Thyroid gland (tissue), 4 donors: ENCODE measurements around the gene MYH14.

Experiments used
- POLR2A ChIP-seq, 2 donors: fragments of 450-650 bp; IDR thresholded peaks; one replicate each; pipeline ENCODE4 v1.6.1; 2017; ENCODE audit warnings: antibody characterized with exemption in 2 of 2, mild to moderate bottlenecking in 2 of 2, moderate library complexity in 1 of 2
- TF ChIP-seq, protein P1 (sequence below), 6 experiments: fragments of 200-600 bp in 3 of 6; fragments of 450-650 bp in 3 of 6; sonication (generic) in 3 of 6; IDR thresholded peaks; one replicate each; pipeline ENCODE4 v1.5.1; 2016 to 2019; ENCODE audit warnings: antibody characterized with exemption in 6 of 6, mild to moderate bottlenecking in 2 of 6, inconsistent platforms in 1 of 6, moderate library complexity in 1 of 6

DNA sequence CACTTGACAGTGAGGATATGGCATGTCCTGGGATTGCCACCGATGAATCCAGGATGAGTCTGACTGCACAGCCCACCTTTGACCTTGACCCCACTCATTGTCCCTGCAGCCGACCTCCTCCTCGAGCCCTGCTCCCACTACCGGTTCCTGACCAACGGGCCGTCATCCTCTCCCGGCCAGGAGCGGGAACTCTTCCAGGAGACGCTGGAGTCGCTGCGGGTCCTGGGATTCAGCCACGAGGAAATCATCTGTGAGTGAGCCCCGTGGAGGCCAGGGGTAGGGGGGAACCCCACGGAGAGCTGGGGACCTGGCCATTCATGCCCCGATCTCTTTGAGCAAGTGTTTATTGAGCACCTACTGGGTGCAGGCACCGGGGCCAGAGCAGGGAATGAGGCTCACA is 28.4 kb downstream of the MYH14 start:
- TF ChIP-seq, protein P1, sequence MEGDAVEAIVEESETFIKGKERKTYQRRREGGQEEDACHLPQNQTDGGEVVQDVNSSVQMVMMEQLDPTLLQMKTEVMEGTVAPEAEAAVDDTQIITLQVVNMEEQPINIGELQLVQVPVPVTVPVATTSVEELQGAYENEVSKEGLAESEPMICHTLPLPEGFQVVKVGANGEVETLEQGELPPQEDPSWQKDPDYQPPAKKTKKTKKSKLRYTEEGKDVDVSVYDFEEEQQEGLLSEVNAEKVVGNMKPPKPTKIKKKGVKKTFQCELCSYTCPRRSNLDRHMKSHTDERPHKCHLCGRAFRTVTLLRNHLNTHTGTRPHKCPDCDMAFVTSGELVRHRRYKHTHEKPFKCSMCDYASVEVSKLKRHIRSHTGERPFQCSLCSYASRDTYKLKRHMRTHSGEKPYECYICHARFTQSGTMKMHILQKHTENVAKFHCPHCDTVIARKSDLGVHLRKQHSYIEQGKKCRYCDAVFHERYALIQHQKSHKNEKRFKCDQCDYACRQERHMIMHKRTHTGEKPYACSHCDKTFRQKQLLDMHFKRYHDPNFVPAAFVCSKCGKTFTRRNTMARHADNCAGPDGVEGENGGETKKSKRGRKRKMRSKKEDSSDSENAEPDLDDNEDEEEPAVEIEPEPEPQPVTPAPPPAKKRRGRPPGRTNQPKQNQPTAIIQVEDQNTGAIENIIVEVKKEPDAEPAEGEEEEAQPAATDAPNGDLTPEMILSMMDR (IDR thresholded peaks at IDR 0.05) = no peak
- no peak for TF ChIP-seq POLR2A (IDR thresholded peaks at IDR 0.05)
